ENCODE measurements around the gene DNAJC5G.
"Not testable (repeated sequence)": the region's sequence is repeated elsewhere in the genome, so short reads cannot be mapped to it uniquely, and the experiment has no call there.

DNAJC5G gene

DNA sequence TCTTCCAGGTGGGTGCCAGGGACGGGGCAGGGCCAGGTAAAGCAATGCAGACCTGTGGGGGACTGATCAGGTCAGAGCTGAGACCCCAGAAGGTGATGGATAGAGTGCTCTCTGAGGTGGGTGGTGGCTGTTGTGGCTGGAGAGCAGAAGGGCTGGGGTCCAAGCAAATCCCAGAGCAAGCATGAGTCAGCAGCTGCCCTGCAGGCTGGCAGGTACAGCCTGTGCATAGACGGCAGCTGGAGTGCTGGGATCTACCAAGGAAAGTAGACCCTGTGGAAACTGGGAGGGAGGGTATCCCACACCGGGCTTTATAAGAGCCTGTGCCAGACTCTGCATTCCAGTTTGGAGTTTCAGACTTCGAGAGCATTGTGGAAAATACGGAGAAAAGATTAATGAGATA, 7.7 kb downstream of the DNAJC5G start:
- Histone ChIP-seq H3K9me3 (ENCODE audit: control insufficient read depth, insufficient read depth, low read length) (no peaks in the 10 kb centered on the region), H3K9ac (ENCODE audit: low read depth, low read length) (no peak overlapping the region), H3K36me3 (ENCODE audit: insufficient read depth, low read length) (no peaks in the 10 kb centered on the region), H3K4me1 (ENCODE audit: insufficient read depth, low read length) (peaks cover 19% of the 10 kb centered on the region)

- Histone ChIP-seq H3K36me3 (ENCODE audit: insufficient read depth, low read length) (no peaks in the 10 kb centered on the region), H3K9ac (ENCODE audit: low read depth, low read length) (no peak overlapping the region), H3K4me1 (ENCODE audit: insufficient read depth, low read length) (peaks cover 19% of the 10 kb centered on the region), H3K9me3 (ENCODE audit: control insufficient read depth, insufficient read depth, low read length) (no peaks in the 10 kb centered on the region)
These were observed 9.8 kb downstream of the DNAJC5G start for GRCh38 chr2:27284996-27285395.

DNA sequence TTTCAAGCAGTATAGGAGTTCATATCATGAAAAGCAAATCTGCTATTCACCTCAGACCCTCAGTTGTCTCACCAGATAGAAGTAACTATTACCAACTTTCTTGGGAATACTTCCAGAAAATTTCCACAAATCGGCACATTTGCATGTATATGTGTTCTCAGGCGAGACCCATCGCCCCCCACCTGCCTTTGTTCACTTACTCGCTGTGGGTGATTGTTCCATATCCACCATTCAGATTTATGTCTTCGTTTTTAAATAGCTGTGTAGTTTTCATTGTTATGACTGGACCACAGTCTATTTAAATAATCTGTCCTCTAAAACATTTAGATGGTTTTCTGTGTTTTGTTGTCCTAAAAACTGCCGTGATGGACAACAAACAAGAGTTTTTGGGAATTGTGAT, 10.2 kb downstream of the DNAJC5G start:
- Histone ChIP-seq H3K4me1 (ENCODE audit: insufficient read depth, low read length) (peaks cover 19% of the 10 kb centered on the region), H3K9me3 (ENCODE audit: control insufficient read depth, insufficient read depth, low read length) (no peaks in the 10 kb centered on the region), H3K36me3 (ENCODE audit: insufficient read depth, low read length) (no peaks in the 10 kb centered on the region), H3K9ac (ENCODE audit: low read depth, low read length) (no peak overlapping the region)

- Histone ChIP-seq H3K36me3 (ENCODE audit: insufficient read depth, low read length) (no peaks in the 10 kb centered on the region), H3K4me1 (ENCODE audit: insufficient read depth, low read length) (no peaks in the 10 kb centered on the region), H3K9ac (ENCODE audit: low read depth, low read length) (no peak overlapping the region), H3K9me3 (ENCODE audit: control insufficient read depth, insufficient read depth, low read length) (no peaks in the 10 kb centered on the region)
These were observed 13.4 kb downstream of the DNAJC5G start for GRCh38 chr2:27288610-27289009.

GRCh38 chr2:27290549-27290948, 15.3 kb downstream of the DNAJC5G start:
- no peaks in the 10 kb centered on the region for H3K4me1 ChIP-seq (ENCODE audit: insufficient read depth, low read length)
- no peaks in the 10 kb centered on the region for H3K9me3 ChIP-seq (ENCODE audit: control insufficient read depth, insufficient read depth, low read length)
- no peak overlapping the region for H3K9ac ChIP-seq (ENCODE audit: low read depth, low read length)
- H3K36me3 ChIP-seq (ENCODE audit: insufficient read depth, low read length) = no peaks in the 10 kb centered on the region

DNA sequence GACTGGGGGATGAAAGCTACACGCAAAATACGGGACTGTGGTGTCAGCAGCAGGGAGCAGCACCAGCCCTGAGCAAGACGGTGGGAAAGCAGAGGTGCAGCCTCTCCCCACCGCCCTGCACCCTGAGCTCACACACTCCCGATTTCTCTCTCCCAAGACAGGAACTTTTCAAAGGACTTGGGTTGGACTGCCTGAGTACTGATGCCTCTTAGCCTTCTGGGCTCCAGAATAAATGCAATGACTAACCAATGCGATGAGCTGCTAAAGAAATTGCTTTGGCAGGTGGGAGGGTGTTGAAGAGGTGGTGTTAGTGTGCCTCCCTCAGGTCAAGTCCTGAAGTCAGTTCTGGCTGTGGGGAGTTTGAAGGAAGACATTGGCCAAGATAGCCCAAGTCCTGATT, 16.6 kb downstream of the DNAJC5G start:
- Histone ChIP-seq H3K9me3 (ENCODE audit: control insufficient read depth, insufficient read depth, low read length) (no peaks in the 10 kb centered on the region), H3K36me3 (ENCODE audit: insufficient read depth, low read length) (no peaks in the 10 kb centered on the region), H3K9ac (ENCODE audit: low read depth, low read length) (no peak overlapping the region), H3K4me1 (ENCODE audit: insufficient read depth, low read length) (no peaks in the 10 kb centered on the region)

GRCh38 chr2:27294928-27295327, 19.7 kb downstream of the DNAJC5G start:
- H3K9me3 ChIP-seq (ENCODE audit: control insufficient read depth, insufficient read depth, low read length) = no peaks in the 10 kb centered on the region
- no peak overlapping the region for H3K9ac ChIP-seq (ENCODE audit: low read depth, low read length)
- no peaks in the 10 kb centered on the region for H3K36me3 ChIP-seq (ENCODE audit: insufficient read depth, low read length)
- H3K4me1 ChIP-seq (ENCODE audit: insufficient read depth, low read length) = no peaks in the 10 kb centered on the region

- no peaks in the 10 kb centered on the region for H3K4me1 ChIP-seq (ENCODE audit: insufficient read depth, low read length)
- H3K36me3 ChIP-seq (ENCODE audit: insufficient read depth, low read length) = no peaks in the 10 kb centered on the region
- H3K9me3 ChIP-seq (ENCODE audit: control insufficient read depth, insufficient read depth, low read length) = no peaks in the 10 kb centered on the region
- H3K9ac ChIP-seq (ENCODE audit: low read depth, low read length) = no peak overlapping the region
These were observed 21.2 kb downstream of the DNAJC5G start for GRCh38 chr2:27296481-27296880.

DNA sequence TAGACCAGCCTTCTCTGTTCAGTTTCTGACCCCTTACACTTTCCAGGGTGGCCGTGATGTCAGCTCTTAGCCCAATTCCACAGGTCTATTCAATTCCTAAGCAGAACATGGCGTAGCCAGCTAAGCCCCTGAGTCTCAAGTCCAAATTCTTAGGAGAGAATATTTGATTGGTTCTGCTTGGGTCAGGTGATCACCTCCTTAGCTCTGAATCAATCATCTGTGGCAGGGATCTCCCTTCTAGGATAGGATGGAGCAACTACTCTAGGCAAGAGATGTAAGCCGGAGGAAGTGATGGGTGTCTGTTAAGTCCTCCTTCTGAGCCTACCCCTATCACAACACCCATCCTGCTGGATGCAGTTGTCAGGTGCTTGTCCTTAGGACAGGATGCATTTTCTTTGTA, 22.0 kb downstream of the DNAJC5G start:
- Histone ChIP-seq H3K9me3 (ENCODE audit: control insufficient read depth, insufficient read depth, low read length) (no peaks in the 10 kb centered on the region), H3K9ac (ENCODE audit: low read depth, low read length) (no peak overlapping the region), H3K36me3 (ENCODE audit: insufficient read depth, low read length) (no peaks in the 10 kb centered on the region), H3K4me1 (ENCODE audit: insufficient read depth, low read length) (no peaks in the 10 kb centered on the region)

DNA sequence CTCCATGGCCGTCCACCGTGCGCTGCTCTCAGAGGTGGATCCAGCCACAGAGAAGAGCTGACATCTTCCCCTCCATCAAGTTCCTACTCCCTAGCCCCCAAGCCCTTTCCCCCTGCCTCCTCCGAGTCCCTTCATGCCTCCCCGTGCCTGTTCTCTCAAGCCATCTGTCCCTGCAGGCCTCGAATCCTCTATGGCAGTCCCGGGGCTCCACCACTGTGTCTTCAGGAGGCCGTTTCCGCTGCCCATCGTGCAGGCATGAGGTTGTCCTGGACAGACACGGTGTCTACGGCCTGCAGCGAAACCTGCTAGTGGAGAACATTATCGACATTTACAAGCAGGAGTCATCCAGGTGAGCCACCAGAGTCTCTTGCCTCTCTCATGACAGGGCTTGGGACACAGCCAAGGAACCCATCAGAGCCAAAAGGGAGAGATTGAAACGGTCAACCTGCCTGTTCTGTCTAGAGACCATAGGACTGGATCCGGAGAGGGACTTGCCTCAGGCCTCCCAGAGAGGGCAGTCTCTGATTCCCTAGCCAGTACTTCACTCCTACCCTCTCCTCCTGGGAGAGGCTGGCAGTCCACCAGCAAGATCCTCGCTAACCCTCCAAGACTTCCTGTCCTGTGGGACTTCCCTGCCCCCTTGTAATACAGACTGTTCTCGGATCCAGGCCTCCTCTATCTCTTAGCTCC, 23.3 kb downstream of the DNAJC5G start:
- Histone ChIP-seq H3K9ac (ENCODE audit: low read depth, low read length) (no peak overlapping the region), H3K36me3 (ENCODE audit: insufficient read depth, low read length) (no peaks in the 10 kb centered on the region), H3K4me1 (ENCODE audit: insufficient read depth, low read length) (no peaks in the 10 kb centered on the region), H3K9me3 (ENCODE audit: control insufficient read depth, insufficient read depth, low read length) (no peaks in the 10 kb centered on the region)

DNA sequence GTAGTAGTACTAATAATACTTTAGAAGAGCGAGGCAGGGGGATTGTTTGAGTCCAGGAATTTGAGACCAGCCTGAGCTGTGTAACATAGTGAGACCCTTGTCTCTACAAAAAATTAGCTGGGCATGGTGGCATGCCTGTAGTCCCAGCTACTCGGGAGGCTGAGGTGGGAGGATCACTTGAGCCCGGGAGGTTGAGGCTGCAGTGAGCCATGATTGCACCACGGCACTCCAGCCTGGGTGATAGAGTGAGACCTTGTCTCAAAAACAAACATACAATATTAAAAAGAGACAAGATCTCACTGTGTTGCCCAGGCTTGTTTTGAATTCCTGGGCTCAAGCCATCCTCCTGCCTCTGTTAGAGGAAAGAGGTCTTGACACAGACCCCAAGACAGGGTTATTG, 25.4 kb downstream of the DNAJC5G start:
- H3K4me1 ChIP-seq (ENCODE audit: insufficient read depth, low read length); H3K9ac ChIP-seq (ENCODE audit: low read depth, low read length); H3K36me3 ChIP-seq (ENCODE audit: insufficient read depth, low read length); H3K9me3 ChIP-seq (ENCODE audit: control insufficient read depth, insufficient read depth, low read length): not testable (repeated sequence)

GRCh38 chr2:27303093-27304025, 28.1 kb downstream of the DNAJC5G start:
- Histone ChIP-seq H3K9me3 (ENCODE audit: control insufficient read depth, insufficient read depth, low read length) (no peaks in the 10 kb centered on the region), H3K36me3 (ENCODE audit: insufficient read depth, low read length) (no peaks in the 10 kb centered on the region), H3K9ac (ENCODE audit: low read depth, low read length) (no peak overlapping the region; the same call in 1 of the 2 replicates), H3K4me1 (ENCODE audit: insufficient read depth, low read length) (no peaks in the 10 kb centered on the region; the same call in 1 of the 2 replicates)

DNA sequence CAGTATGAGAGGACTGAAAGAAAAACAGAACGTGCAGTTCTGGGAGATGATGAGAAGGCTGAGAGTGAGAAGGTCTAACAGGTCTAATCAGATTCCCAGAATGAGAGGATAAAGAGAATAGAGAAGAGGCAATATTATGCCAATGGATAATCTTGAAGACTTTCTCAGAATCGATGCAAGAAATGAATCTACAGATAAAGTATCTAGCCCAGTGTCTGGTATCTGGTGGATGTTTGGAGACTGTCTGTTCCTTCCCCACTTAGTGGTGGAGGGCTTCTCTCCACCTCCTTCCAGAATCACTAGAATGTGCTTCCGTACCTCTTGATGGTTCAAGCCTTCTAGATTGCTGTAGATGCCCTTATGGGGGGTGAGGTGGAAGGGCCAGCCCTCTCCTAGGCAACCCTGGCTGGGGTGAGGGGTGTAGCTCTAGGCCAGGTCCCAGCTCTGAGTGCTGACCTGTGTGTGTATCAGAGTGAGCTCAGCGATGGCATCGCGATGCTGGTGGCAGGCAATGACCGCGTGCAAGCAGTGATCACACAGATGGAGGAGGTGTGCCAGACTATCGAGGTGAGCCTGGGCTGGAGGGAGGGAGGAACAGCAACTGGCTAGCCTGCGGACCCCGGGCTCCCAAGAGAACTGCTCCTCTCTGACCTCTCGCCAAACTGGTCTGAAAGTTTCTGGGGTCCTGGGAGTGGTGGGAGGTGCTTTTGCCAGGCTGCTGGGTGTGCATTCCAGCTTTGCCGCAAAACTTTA, 29.4 kb downstream of the DNAJC5G start:
- Histone ChIP-seq H3K4me1 (ENCODE audit: insufficient read depth, low read length) (no peaks in the 10 kb centered on the region; the same call in 1 of the 2 replicates), H3K9me3 (ENCODE audit: control insufficient read depth, insufficient read depth, low read length) (no peaks in the 10 kb centered on the region), H3K36me3 (ENCODE audit: insufficient read depth, low read length) (no peaks in the 10 kb centered on the region), H3K9ac (ENCODE audit: low read depth, low read length) (no peak overlapping the region)

DNA sequence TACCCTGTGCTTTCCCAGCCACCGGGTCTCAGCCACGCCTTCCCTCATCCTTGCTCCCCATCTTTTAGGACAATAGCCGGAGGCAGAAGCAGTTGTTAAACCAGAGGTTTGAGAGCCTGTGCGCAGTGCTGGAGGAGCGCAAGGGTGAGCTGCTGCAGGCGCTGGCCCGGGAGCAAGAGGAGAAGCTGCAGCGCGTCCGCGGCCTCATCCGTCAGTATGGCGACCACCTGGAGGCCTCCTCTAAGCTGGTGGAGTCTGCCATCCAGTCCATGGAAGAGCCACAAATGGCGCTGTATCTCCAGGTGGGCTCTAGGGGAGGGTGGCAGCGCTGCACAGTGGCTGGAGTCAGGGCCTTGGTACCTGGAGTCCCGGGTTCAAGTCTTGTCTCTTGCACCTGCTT, 30.3 kb downstream of the DNAJC5G start:
- H3K4me1 ChIP-seq (ENCODE audit: insufficient read depth, low read length) = no peaks in the 10 kb centered on the region; the same call in 1 of the 2 replicates
- no peaks in the 10 kb centered on the region for H3K36me3 ChIP-seq (ENCODE audit: insufficient read depth, low read length)
- no peak overlapping the region for H3K9ac ChIP-seq (ENCODE audit: low read depth, low read length)
- no peaks in the 10 kb centered on the region for H3K9me3 ChIP-seq (ENCODE audit: control insufficient read depth, insufficient read depth, low read length)
